ENCODE measurements around the gene LITAF. TPM values are rescaled to one million over a fixed set of nuclear protein-coding genes. Genes with fewer than 3 reads are reported as not detected.
"Not testable (repeated sequence)": the region's sequence is repeated elsewhere in the genome, so short reads cannot be mapped to it uniquely, and the experiment has no call there.

LITAF gene
- total RNA-seq, 4 donors from 2014 or later: 31.6 to 95.0 (median 44.5) TPM

DNA sequence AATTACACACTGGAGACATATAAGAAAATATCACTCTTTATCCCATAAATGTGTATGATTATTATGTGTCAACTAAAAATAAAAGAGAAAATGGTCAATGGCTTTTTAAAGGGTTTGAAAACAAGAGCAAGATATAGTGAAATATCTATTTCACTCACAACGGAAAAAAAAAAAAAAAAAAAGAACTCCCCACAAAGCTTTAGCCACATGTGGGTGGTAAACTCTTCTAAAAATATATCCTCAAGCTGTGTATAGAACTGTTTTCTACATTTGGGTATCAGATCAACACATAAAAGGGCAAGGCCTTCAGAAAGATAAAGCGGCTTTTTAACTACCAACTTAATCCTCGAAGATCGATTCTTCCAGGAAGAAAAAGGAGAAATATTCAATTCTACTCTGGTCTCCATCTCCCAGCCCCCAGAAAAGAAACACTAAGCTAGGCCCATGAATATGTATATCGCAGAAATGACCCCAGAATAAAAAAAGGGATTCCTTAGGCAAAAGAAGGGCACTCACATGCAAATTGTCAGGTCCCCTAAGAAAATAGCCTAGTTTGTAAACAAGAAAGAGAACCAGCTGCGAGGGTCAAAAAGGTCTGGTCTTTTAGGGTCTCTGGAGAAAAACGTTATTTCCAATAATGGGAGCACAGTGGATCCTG lies 4.4 kb downstream of the LITAF start:
- ATAC-seq: no peak
- Histone ChIP-seq H3K36me3 (no peaks in the 10 kb centered on the region), H3K4me1 (peaks cover 0 to 52% (median 6%) of the 10 kb centered on the region in 3 donors), H3K27me3 (no peaks in the 10 kb centered on the region), H3K27ac (peak overlapping the region in 2 of 4 donors; percentile 91 to 97), H3K4me3 (no peak overlapping the region), H3K9me3 (peaks cover 0 to 6% (median 0%) of the 10 kb centered on the region in 3 donors)
- TF ChIP-seq, protein P1, sequence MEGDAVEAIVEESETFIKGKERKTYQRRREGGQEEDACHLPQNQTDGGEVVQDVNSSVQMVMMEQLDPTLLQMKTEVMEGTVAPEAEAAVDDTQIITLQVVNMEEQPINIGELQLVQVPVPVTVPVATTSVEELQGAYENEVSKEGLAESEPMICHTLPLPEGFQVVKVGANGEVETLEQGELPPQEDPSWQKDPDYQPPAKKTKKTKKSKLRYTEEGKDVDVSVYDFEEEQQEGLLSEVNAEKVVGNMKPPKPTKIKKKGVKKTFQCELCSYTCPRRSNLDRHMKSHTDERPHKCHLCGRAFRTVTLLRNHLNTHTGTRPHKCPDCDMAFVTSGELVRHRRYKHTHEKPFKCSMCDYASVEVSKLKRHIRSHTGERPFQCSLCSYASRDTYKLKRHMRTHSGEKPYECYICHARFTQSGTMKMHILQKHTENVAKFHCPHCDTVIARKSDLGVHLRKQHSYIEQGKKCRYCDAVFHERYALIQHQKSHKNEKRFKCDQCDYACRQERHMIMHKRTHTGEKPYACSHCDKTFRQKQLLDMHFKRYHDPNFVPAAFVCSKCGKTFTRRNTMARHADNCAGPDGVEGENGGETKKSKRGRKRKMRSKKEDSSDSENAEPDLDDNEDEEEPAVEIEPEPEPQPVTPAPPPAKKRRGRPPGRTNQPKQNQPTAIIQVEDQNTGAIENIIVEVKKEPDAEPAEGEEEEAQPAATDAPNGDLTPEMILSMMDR (IDR thresholded peaks at IDR 0.05): no peak
- TF ChIP-seq POLR2A (IDR thresholded peaks at IDR 0.05) (no peak), POLR2AphosphoS5 (IDR thresholded peaks at IDR 0.05) (no peak), EP300 (IDR thresholded peaks at IDR 0.05) (no peak)
- WGBS, 2 donors (ENCODE audit: low coverage in 1 of 2): 64 to 66% methylated on average over 7 of the region's 7 CpGs

DNA sequence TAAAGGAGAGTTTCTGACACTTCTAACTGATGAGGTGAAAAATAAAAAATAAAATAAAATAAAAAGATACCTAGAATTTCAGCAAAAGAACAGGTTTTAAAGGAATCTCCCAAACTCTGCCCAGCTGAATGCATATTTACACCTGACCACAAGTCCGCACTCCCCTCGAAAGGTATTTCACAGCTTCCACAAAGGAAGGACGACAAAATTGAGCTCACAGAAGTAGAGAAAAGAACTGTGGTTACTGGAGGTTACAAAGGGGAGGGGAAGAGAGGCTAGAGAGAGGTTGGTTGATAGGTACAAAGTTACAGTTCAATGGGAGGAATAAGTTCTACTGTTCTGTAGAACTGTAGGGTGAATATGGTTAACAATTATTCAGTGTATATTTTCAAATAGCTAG lies 5.0 kb downstream of the LITAF start:
- Histone ChIP-seq H3K9me3 (peaks cover 0 to 6% (median 0%) of the 10 kb centered on the region in 3 donors), H3K27me3 (no peaks in the 10 kb centered on the region), H3K36me3 (no peaks in the 10 kb centered on the region), H3K27ac (no peak overlapping the region), H3K4me3 (no peak overlapping the region), H3K4me1 (peaks cover 0 to 51% (median 5%) of the 10 kb centered on the region in 3 donors)
- no peak for TF ChIP-seq POLR2A (IDR thresholded peaks at IDR 0.05)
- no peak for TF ChIP-seq POLR2AphosphoS5 (IDR thresholded peaks at IDR 0.05)
- no peak for TF ChIP-seq EP300 (IDR thresholded peaks at IDR 0.05)
- TF ChIP-seq, protein P1 (IDR thresholded peaks at IDR 0.05): no peak
- WGBS, 2 donors (ENCODE audit: low coverage in 1 of 2): 81 to 96% methylated on average over 3 of the region's 3 CpGs
- ATAC-seq: no peak

DNA sequence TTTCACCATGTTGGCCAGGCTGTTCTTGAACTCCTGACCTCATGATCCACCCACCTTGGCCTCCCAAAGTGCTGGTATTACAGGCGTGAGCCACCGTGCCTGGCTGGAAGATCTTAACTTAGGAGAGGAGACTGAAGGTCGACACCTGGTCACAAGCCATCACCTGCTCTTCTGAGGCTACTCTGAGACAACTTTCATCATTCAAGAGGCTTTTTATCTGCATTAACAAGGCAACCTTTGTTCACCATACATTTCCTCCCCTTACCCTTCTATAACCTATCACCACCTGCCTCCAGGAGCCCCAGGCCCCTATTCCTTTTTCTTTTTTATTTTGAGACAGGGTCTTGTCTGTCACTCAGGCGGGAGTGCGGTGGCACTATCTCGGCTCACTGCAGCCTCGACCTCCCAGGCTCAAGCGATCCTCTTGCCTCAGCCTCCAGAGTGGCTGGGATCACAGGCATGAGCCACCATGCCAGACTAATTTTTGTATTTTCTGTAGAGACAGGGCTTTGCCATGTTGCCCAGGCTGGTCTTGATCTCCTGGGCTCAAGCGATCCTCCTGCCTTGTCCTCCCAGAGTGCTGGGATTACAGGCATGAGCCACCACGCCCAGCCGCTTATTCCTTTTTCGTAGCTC lies 6.2 kb downstream of the LITAF start:
- no peaks in the 10 kb centered on the region for H3K27me3 ChIP-seq
- TF ChIP-seq POLR2A (IDR thresholded peaks at IDR 0.05) (no peak), POLR2AphosphoS5 (IDR thresholded peaks at IDR 0.05) (no peak), EP300 (IDR thresholded peaks at IDR 0.05) (no peak)
- ATAC-seq: no peak
- peaks cover 0 to 6% (median 0%) of the 10 kb centered on the region in 3 donors for H3K9me3 ChIP-seq
- H3K27ac ChIP-seq: peak overlapping the region in 2 of 4 donors; percentile 10 to 24
- no peaks in the 10 kb centered on the region for H3K36me3 ChIP-seq
- H3K4me1 ChIP-seq: peaks cover 0 to 54% (median 0%) of the 10 kb centered on the region in 3 donors
- WGBS, 2 donors (ENCODE audit: low coverage in 1 of 2): 83 to 91% methylated on average over 5 to 11 of the region's 12 CpGs
- no peak overlapping the region for H3K4me3 ChIP-seq

DNA sequence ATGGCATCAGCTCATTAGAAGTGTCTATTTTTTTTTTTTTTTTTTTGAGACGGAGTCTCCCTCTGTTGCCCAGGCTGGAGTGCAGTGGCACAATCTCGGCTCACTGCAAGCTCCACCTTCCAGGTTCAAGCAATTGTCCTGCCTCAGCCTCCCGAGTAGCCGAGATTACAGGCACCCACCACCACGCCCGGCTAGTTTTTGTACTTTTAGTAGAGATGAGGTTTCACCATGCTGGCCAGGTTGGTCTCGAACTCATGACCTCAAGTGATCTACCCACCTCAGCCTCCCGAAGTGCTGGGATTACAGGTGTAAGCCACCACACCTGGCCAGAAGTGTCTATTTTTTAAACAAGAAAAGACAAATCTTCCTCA lies 9.4 kb downstream of the LITAF start:
- H3K36me3 ChIP-seq, H3K4me3 ChIP-seq, H3K27me3 ChIP-seq, H3K9me3 ChIP-seq, H3K27ac ChIP-seq, ATAC-seq: not testable (repeated sequence)
- 83% methylated on average over 3 of the region's 8 CpGs; no CpG with 5 or more reads in 1 of the 2 donors for WGBS, 2 donors (ENCODE audit: low coverage in 1 of 2)
- H3K4me1 ChIP-seq: peaks cover 0 to 45% (median 0%) of the 10 kb centered on the region in 3 donors

DNA sequence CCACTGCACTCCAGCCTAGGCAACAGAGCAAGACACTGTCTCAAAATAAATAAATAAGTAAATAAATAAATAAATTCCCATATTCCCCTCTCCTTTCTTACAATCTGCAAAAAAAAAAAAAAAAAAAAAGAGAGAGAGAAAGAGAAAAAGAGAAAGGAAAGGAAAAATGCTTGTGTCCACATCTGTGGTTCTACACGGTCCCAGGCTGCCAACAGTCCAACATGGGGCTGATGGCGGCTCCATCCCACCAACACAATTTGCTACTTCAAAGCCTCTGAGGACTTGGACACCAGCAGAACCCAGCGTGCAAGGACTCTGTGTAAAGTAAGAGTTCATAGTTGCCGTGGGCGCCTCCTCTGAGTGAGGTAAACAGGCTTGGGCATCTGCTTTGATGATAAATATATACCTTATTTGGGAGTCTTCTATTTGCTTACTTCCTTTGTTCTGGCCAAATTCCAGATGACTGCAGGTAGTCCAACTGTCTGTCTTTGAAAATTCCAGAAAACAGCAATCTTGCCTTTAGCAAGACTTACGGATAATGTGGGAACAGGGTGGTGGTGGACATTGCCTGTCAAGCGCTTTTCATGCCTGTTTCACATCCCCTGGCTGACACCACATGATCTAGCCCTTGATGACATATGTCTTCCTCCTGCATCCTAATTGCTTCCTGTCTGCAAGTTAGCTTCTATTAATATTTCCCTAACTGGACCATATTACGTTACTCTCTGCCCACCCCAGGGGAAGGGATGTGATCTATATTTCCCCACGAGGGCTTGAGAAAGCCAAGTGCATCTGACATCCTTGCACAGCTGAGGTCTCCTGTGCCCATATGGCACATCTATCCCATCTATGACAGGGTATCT lies 10.1 kb downstream of the LITAF start:
- ATAC-seq: no peak
- WGBS, 2 donors (ENCODE audit: low coverage in 1 of 2): 55 to 75% methylated on average over 4 to 9 of the region's 9 CpGs

More for the DNA sequence above, 10.1 kb downstream of the LITAF start:
- Histone ChIP-seq H3K9me3 (no peaks in the 10 kb centered on the region), H3K4me1 (peaks cover 0 to 48% (median 0%) of the 10 kb centered on the region in 3 donors), H3K36me3 (no peaks in the 10 kb centered on the region), H3K27me3 (no peaks in the 10 kb centered on the region), H3K4me3 (no peak overlapping the region), H3K27ac (no peak overlapping the region)
- TF ChIP-seq EP300 (IDR thresholded peaks at IDR 0.05) (no peak), POLR2A (IDR thresholded peaks at IDR 0.05) (no peak), POLR2AphosphoS5 (IDR thresholded peaks at IDR 0.05) (no peak)
- TF ChIP-seq, protein P1 (IDR thresholded peaks at IDR 0.05): no peak

All from gastroesophageal sphincter (tissue), 4 donors.